ENCODE data around the gene PLEKHO1.

The PLEKHO1 gene

GRCh38 chr1:150155413-150156071, 5.8 kb downstream of the PLEKHO1 start:
- DNase-seq (ENCODE audit: low spot score in 2 of 2): no peak
- H3K36me3 Mint-ChIP-seq: peaks cover 49% of the 10 kb centered on the region
- H3K4me1 Mint-ChIP-seq: peaks cover 61% of the 10 kb centered on the region
- H3K27me3 Mint-ChIP-seq: no peaks in the 10 kb centered on the region
- ATAC-seq (ENCODE audit: low read depth): no peak
- no peak overlapping the region for H3K4me3 Mint-ChIP-seq
- no peaks in the 10 kb centered on the region for H3K9me3 Mint-ChIP-seq
- peak overlapping the region; percentile 83 for H3K27ac Mint-ChIP-seq

- H3K4me1 Mint-ChIP-seq: peaks cover 66% of the 10 kb centered on the region
- no peak for ATAC-seq (ENCODE audit: low read depth)
- DNase-seq (ENCODE audit: low spot score in 2 of 2): no peak
Observed at GRCh38 chr1:150156868-150157603, 7.3 kb downstream of the PLEKHO1 start.

GRCh38 chr1:150159550-150159949, 9.8 kb downstream of the PLEKHO1 start:
- H3K27ac Mint-ChIP-seq: peak overlapping the region; percentile 97
- peaks cover 26% of the 10 kb centered on the region for H3K36me3 Mint-ChIP-seq
- no peaks in the 10 kb centered on the region for H3K9me3 Mint-ChIP-seq
- DNase-seq (ENCODE audit: low spot score in 2 of 2) (peak in 1 of 2 donors; percentile 38), ATAC-seq (ENCODE audit: low read depth) (peak; percentile 28)
- H3K4me1 Mint-ChIP-seq: peaks cover 72% of the 10 kb centered on the region
- H3K27me3 Mint-ChIP-seq: no peaks in the 10 kb centered on the region
- peak overlapping the region; percentile 86 for H3K4me3 Mint-ChIP-seq

More at GRCh38 chr1:150156868-150157603, 7.3 kb downstream of the PLEKHO1 start:
- H3K9me3 Mint-ChIP-seq: no peaks in the 10 kb centered on the region
- H3K36me3 Mint-ChIP-seq: peaks cover 39% of the 10 kb centered on the region
- peak overlapping the region; percentile 83 for H3K27ac Mint-ChIP-seq
- H3K4me3 Mint-ChIP-seq: no peak overlapping the region
- no peaks in the 10 kb centered on the region for H3K27me3 Mint-ChIP-seq

GRCh38 chr1:150160964-150161621, 11.4 kb downstream of the PLEKHO1 start:
- H3K27me3 Mint-ChIP-seq: no peaks in the 10 kb centered on the region
- DNase-seq (ENCODE audit: low spot score in 2 of 2) (no peak), ATAC-seq (ENCODE audit: low read depth) (no peak)
- H3K27ac Mint-ChIP-seq: peak overlapping the region; percentile 97
- peaks cover 14% of the 10 kb centered on the region for H3K36me3 Mint-ChIP-seq
- H3K9me3 Mint-ChIP-seq: no peaks in the 10 kb centered on the region
- peaks cover 74% of the 10 kb centered on the region for H3K4me1 Mint-ChIP-seq
- H3K4me3 Mint-ChIP-seq: peak overlapping the region; percentile 86

GRCh38 chr1:150161747-150162581, 12.2 kb downstream of the PLEKHO1 start:
- no peaks in the 10 kb centered on the region for H3K9me3 Mint-ChIP-seq
- H3K36me3 Mint-ChIP-seq: peaks cover 14% of the 10 kb centered on the region
- no peak for ATAC-seq (ENCODE audit: low read depth)
- H3K27me3 Mint-ChIP-seq: no peaks in the 10 kb centered on the region
- peaks cover 70% of the 10 kb centered on the region for H3K4me1 Mint-ChIP-seq
- peak overlapping the region; percentile 86 for H3K4me3 Mint-ChIP-seq
- peak overlapping the region; percentile 97 for H3K27ac Mint-ChIP-seq
- DNase-seq (ENCODE audit: low spot score in 2 of 2): no peak

- Mint-ChIP-seq H3K9me3 (no peaks in the 10 kb centered on the region), H3K36me3 (peaks cover 10% of the 10 kb centered on the region), H3K27ac (peak overlapping the region; percentile 97), H3K4me3 (peak overlapping the region; percentile 86), H3K27me3 (no peaks in the 10 kb centered on the region), H3K4me1 (peaks cover 68% of the 10 kb centered on the region)
- ATAC-seq (ENCODE audit: low read depth): no peak
- no peak for DNase-seq (ENCODE audit: low spot score in 2 of 2)
Observed at GRCh38 chr1:150162582-150162861, 12.8 kb downstream of the PLEKHO1 start.

- H3K27ac Mint-ChIP-seq: peak overlapping the region; percentile 97
- H3K9me3 Mint-ChIP-seq: no peaks in the 10 kb centered on the region
- DNase-seq (ENCODE audit: low spot score in 2 of 2) (no peak), ATAC-seq (ENCODE audit: low read depth) (peak; percentile 18)
- peaks cover 7% of the 10 kb centered on the region for H3K36me3 Mint-ChIP-seq
- no peaks in the 10 kb centered on the region for H3K27me3 Mint-ChIP-seq
- peak overlapping the region; percentile 86 for H3K4me3 Mint-ChIP-seq
- H3K4me1 Mint-ChIP-seq: peaks cover 65% of the 10 kb centered on the region
Observed at GRCh38 chr1:150162862-150163706, 13.4 kb downstream of the PLEKHO1 start.

GRCh38 chr1:150164224-150164623, 14.5 kb downstream of the PLEKHO1 start:
- H3K36me3 Mint-ChIP-seq: peaks cover 4% of the 10 kb centered on the region
- ATAC-seq (ENCODE audit: low read depth) (no peak), DNase-seq (ENCODE audit: low spot score in 2 of 2) (no peak)
- H3K4me3 Mint-ChIP-seq: no peak overlapping the region
- H3K27me3 Mint-ChIP-seq: no peaks in the 10 kb centered on the region
- H3K9me3 Mint-ChIP-seq: no peaks in the 10 kb centered on the region
- peak overlapping the region; percentile 97 for H3K27ac Mint-ChIP-seq
- H3K4me1 Mint-ChIP-seq: peaks cover 63% of the 10 kb centered on the region

- ATAC-seq (ENCODE audit: low read depth): no peak
- peak overlapping the region; percentile 48 for H3K4me3 Mint-ChIP-seq
- no peaks in the 10 kb centered on the region for H3K36me3 Mint-ChIP-seq
- H3K27ac Mint-ChIP-seq: peak overlapping the region; percentile 97
- no peaks in the 10 kb centered on the region for H3K27me3 Mint-ChIP-seq
- H3K4me1 Mint-ChIP-seq: peaks cover 58% of the 10 kb centered on the region
- DNase-seq (ENCODE audit: low spot score in 2 of 2): no peak
- no peaks in the 10 kb centered on the region for H3K9me3 Mint-ChIP-seq
Observed at GRCh38 chr1:150164779-150165178, 15.1 kb downstream of the PLEKHO1 start.

GRCh38 chr1:150165622-150166612, 16.2 kb downstream of the PLEKHO1 start:
- Mint-ChIP-seq H3K4me3 (peak overlapping the region; percentile 48), H3K27me3 (no peaks in the 10 kb centered on the region), H3K9me3 (no peaks in the 10 kb centered on the region), H3K27ac (peak overlapping the region; percentile 97), H3K36me3 (peaks cover 2% of the 10 kb centered on the region), H3K4me1 (peaks cover 57% of the 10 kb centered on the region)
- ATAC-seq (ENCODE audit: low read depth) (peak; percentile 34), DNase-seq (ENCODE audit: low spot score in 2 of 2) (peak in 1 of 2 donors; percentile 28)

- peaks cover 30% of the 10 kb centered on the region for H3K4me1 Mint-ChIP-seq
- DNase-seq (ENCODE audit: low spot score in 2 of 2) (peak in 1 of 2 donors; percentile 49), ATAC-seq (ENCODE audit: low read depth) (peak; percentile 66)
- H3K4me3 Mint-ChIP-seq: no peak overlapping the region
- H3K36me3 Mint-ChIP-seq: peaks cover 11% of the 10 kb centered on the region
- no peaks in the 10 kb centered on the region for H3K9me3 Mint-ChIP-seq
- no peak overlapping the region for H3K27ac Mint-ChIP-seq
- no peaks in the 10 kb centered on the region for H3K27me3 Mint-ChIP-seq
Observed at GRCh38 chr1:150168960-150169601, 19.4 kb downstream of the PLEKHO1 start.

GRCh38 chr1:150171801-150172200, 22.1 kb downstream of the PLEKHO1 start:
- Mint-ChIP-seq H3K36me3 (peaks cover 13% of the 10 kb centered on the region), H3K4me3 (no peak overlapping the region), H3K4me1 (peaks cover 10% of the 10 kb centered on the region), H3K27me3 (no peaks in the 10 kb centered on the region), H3K9me3 (no peaks in the 10 kb centered on the region), H3K27ac (no peak overlapping the region)
- ATAC-seq (ENCODE audit: low read depth) (no peak), DNase-seq (ENCODE audit: low spot score in 2 of 2) (no peak)
